ENCODE data around the gene ARHGEF4. TPM values are rescaled to one million over a fixed set of nuclear protein-coding genes. Genes with fewer than 3 reads are reported as not detected.

The ARHGEF4 gene
- total RNA-seq, 3 donors from 2014 or later, result 0.94 to 14.0 (median 1.5) TPM

DNA sequence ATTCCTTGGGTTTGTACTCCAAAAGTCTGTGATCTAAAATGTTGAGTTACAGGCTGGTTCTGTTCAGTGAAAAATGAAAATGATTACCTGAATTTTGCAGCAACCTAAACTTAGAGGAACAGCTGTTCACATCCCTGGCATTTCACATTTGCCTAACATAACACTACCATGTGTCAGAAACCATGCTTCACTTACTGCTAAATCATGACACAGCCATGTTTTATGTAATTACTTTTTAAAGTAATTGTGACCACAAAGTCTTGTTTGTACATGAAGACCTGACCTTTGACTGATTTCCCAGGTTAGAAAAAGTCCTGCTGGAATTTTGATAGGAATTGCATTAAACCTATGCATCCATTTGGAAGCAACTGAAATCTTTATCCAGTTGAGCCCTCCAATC is 177.4 kb downstream of the ARHGEF4 start:
- H3K36me3 ChIP-seq (ENCODE audit: low read depth), result no peaks in the 10 kb centered on the region
- no peak for DNase-seq
- intact Hi-C loops (cut with DNase I, micrococcal nuclease), result no loop called here
- TF ChIP-seq, protein P1, sequence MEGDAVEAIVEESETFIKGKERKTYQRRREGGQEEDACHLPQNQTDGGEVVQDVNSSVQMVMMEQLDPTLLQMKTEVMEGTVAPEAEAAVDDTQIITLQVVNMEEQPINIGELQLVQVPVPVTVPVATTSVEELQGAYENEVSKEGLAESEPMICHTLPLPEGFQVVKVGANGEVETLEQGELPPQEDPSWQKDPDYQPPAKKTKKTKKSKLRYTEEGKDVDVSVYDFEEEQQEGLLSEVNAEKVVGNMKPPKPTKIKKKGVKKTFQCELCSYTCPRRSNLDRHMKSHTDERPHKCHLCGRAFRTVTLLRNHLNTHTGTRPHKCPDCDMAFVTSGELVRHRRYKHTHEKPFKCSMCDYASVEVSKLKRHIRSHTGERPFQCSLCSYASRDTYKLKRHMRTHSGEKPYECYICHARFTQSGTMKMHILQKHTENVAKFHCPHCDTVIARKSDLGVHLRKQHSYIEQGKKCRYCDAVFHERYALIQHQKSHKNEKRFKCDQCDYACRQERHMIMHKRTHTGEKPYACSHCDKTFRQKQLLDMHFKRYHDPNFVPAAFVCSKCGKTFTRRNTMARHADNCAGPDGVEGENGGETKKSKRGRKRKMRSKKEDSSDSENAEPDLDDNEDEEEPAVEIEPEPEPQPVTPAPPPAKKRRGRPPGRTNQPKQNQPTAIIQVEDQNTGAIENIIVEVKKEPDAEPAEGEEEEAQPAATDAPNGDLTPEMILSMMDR (IDR thresholded peaks at IDR 0.05), result no peak
- H3K4me3 ChIP-seq, result no peak overlapping the region
- no peaks in the 10 kb centered on the region for H3K4me1 ChIP-seq (ENCODE audit: low read depth)
- ATAC-seq, result no peak
- H3K9me3 ChIP-seq, result no peaks in the 10 kb centered on the region

DNA sequence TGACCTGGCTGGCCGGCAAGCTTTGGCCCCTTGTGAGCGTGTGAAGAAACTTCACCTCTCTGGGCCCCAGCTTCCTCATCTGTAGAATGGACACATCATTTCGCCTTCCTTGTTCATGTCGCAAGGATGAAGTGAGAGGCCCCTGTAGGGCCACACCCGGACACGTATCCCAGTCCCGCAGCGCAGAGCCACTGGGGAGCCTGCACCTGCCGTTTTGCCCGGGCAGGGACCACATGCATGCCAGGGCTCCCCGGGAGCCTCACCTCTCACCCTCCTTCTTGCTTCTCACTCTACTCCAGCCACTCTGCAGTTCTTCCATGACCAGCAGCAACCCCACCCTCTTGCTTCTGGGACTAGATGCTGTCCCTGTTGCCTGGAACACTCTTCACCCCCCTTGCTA is 179.1 kb downstream of the ARHGEF4 start:
- Histone ChIP-seq H3K36me3 (ENCODE audit: low read depth) (no peaks in the 10 kb centered on the region), H3K4me3 (no peak overlapping the region), H3K9me3 (no peaks in the 10 kb centered on the region), H3K4me1 (ENCODE audit: low read depth) (no peaks in the 10 kb centered on the region)
- ATAC-seq, result no peak
- intact Hi-C loops (cut with DNase I, micrococcal nuclease), result no loop called here
- TF ChIP-seq, protein P1 (IDR thresholded peaks at IDR 0.05), result no peak
- DNase-seq, result no peak

DNA sequence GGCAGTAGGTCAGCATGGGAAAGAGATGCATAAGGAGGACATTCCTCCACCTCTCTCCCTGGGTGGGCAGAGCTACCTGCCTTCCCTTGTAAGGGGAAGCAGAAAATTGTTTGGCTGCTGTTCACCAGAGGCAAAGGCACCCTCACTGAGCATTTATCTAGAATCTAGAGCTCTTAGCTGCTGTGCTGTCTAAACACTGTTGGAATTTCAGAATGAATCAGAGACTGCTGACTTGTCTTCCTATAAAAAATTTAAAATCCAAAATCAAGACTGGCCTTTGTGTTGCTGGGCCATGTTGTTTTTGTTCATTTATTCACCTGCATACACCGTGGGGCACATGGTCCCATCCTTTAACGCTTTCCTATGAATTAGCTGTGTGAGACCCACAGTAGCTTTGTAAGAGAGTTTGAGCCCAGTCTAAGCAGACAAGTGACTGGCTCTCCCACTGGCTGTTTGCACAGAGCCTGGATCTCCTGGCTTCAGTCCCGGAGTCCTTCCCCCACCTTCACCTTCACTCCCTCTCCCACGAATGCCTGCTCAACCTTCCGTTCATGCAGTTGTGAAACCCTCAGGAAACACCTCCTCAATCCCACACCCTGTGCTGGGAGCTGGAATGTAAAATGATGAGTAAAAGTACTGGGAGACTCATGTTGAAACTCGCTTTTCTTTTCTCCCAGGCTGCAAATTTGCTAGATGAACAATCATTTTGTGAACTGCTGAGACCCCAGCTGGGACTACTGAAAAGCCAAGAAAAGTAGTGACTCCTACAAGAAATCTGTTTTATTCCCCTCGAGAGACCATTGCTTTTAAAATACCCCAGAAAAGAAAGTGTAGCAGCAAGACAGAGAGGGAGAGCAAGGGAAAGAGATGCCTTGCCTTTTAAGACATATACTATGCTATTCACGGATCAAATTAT is 180.4 kb downstream of the ARHGEF4 start:
- intact Hi-C loops (cut with DNase I, micrococcal nuclease), result no loop called here
- Histone ChIP-seq H3K9me3 (no peaks in the 10 kb centered on the region), H3K36me3 (ENCODE audit: low read depth) (no peaks in the 10 kb centered on the region), H3K4me1 (ENCODE audit: low read depth) (no peaks in the 10 kb centered on the region), H3K4me3 (no peak overlapping the region)
- DNase-seq (no peak), ATAC-seq (no peak)
- TF ChIP-seq, protein P1 (IDR thresholded peaks at IDR 0.05), result no peak

DNA sequence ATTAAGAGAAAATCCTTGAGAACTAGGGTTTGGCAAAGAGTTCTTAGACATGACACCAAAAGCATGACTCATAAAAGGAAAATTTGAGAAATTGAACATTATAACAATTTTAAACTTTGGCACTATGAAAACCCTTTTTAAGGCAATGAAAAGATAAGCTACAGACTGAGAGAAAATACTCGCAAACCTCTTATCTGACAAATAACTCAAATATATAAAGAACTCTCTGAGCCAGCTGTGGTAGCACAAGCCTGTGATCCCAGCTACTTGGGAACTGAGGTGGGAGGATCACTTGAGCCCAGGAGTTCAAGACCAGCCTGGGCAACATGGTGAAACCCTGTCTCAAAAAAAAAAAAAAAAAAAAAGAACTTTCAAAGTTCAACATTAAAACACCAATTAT is 186.0 kb downstream of the ARHGEF4 start:
- Histone ChIP-seq H3K4me1 (ENCODE audit: low read depth) (no peaks in the 10 kb centered on the region), H3K36me3 (ENCODE audit: low read depth) (no peaks in the 10 kb centered on the region), H3K4me3 (no peak overlapping the region), H3K9me3 (no peaks in the 10 kb centered on the region)
- intact Hi-C loops (cut with DNase I, micrococcal nuclease), result no loop called here
- TF ChIP-seq, protein P1 (IDR thresholded peaks at IDR 0.05), result no peak
- DNase-seq, result no peak
- no peak for ATAC-seq

DNA sequence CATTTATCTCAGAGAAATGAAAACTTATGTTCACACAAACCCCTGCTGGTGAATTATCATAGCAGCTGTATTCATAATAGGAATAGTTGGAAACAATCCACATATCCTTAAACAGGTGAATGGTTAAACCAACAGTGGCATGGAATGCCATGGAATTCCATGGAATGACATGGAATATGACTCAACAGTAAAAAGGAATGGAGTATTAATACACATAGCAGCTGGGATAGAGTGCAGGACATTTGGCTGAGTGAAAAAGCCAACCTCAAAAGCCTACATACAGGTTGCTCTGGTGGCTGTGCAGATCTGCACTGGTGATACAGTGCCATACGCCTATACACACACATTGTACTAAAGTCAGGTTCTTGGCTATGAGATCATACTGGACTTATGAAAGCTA is 187.0 kb downstream of the ARHGEF4 start:
- DNase-seq (no peak), ATAC-seq (no peak)
- no peaks in the 10 kb centered on the region for H3K36me3 ChIP-seq (ENCODE audit: low read depth)
- H3K9me3 ChIP-seq, result no peaks in the 10 kb centered on the region
- H3K4me1 ChIP-seq (ENCODE audit: low read depth), result no peaks in the 10 kb centered on the region
- no peak overlapping the region for H3K4me3 ChIP-seq
- intact Hi-C loops (cut with DNase I, micrococcal nuclease), result no loop called here
- TF ChIP-seq, protein P1 (IDR thresholded peaks at IDR 0.05), result no peak
